Rectal smooth muscle tissue (tissue), 1 donor: ENCODE results near the gene DDHD1.
"Not testable (repeated sequence)": the region's sequence is repeated elsewhere in the genome, so short reads cannot be mapped to it uniquely, and the experiment has no call there.

Experiments used
- H3K27ac ChIP-seq: one replicate; pipeline ENCODE4 v1.7.0; 2013; ENCODE audit warnings: low read depth, low read length, inconsistent platforms
- H3K27me3 ChIP-seq: one replicate; pipeline ENCODE4 v1.7.0; 2013; ENCODE audit warnings: low read length; ENCODE audit not compliant: control insufficient read depth, insufficient read depth
- H3K36me3 ChIP-seq: one replicate; pipeline ENCODE4 v1.7.0; 2013; ENCODE audit warnings: low read length; ENCODE audit not compliant: control insufficient read depth, insufficient read depth
- H3K4me1 ChIP-seq: one replicate; pipeline ENCODE4 v1.7.0; 2013; ENCODE audit warnings: low read length; ENCODE audit not compliant: control insufficient read depth, insufficient read depth
- H3K4me3 ChIP-seq: one replicate; pipeline ENCODE4 v1.7.0; 2013; ENCODE audit warnings: low read length
- H3K9ac ChIP-seq: one replicate; pipeline ENCODE4 v1.7.0; 2013; ENCODE audit warnings: low read length

DDHD1 gene

DNA sequence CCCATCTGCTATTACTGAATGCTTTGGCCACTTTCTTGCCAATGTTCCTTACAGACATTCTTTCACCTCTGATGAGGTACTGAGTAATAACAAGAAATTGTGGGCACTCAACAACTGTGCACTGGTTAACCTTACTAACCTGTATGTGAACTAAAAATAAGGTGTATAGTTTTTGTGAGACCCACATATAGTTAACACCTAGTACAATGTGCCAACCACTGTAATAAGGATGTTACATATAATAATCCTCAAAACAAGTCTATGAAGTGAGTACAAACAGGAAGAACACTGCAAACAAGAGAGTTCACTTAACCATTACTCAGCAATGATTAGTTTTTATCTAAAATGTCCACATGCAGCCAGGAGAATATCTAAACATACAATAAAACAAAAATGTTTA is 4.5 kb downstream of the DDHD1 start:
- Histone ChIP-seq H3K4me3 (no peak overlapping the region), H3K36me3 (peaks cover 2% of the 10 kb centered on the region), H3K4me1 (peaks cover 7% of the 10 kb centered on the region), H3K9ac (no peak overlapping the region), H3K27me3 (no peaks in the 10 kb centered on the region), H3K27ac (no peak overlapping the region)

DNA sequence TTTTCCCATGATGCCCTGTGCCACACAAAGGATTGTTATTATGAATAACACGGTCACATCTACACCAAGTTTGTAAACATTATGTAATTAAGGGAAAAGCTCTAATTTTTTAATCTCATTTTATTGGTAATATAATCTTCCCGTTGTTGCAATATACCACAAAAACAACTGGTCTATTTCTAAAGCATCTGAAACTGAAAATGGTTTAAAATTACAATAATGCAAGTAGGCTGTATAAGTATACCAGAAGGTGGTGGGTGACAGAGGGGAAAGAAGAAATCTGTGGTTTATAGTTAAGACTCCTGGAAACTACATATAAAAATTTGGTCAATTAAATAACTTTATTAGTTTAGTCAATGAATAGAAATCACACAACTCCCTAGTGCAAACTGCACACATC is 5.2 kb downstream of the DDHD1 start:
- Histone ChIP-seq H3K9ac (no peak overlapping the region), H3K27ac (no peak overlapping the region), H3K4me3 (no peak overlapping the region), H3K27me3 (no peaks in the 10 kb centered on the region), H3K4me1 (peaks cover 7% of the 10 kb centered on the region), H3K36me3 (peaks cover 2% of the 10 kb centered on the region)

DNA sequence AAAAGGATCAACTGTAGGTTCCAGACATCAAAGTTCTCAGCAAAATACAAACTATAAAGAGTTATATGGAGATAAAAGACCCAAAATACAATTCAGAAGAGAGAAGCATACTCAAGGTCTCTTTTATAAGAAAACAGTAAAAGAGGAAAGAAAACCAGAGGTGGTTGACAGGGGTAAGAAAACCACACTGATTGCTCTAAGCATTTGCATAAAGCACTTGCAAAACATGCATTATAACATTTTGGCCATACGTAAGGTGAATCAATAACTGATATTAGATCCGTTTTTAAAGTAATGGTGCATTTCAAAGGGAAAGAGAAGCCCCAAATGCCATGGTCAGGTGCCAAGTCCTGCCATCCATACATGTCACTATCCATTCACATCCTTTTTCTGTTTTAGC is 5.9 kb downstream of the DDHD1 start:
- Histone ChIP-seq H3K36me3 (peaks cover 2% of the 10 kb centered on the region), H3K9ac (no peak overlapping the region), H3K4me3 (no peak overlapping the region), H3K27ac (no peak overlapping the region), H3K27me3 (no peaks in the 10 kb centered on the region), H3K4me1 (peaks cover 7% of the 10 kb centered on the region)

DNA sequence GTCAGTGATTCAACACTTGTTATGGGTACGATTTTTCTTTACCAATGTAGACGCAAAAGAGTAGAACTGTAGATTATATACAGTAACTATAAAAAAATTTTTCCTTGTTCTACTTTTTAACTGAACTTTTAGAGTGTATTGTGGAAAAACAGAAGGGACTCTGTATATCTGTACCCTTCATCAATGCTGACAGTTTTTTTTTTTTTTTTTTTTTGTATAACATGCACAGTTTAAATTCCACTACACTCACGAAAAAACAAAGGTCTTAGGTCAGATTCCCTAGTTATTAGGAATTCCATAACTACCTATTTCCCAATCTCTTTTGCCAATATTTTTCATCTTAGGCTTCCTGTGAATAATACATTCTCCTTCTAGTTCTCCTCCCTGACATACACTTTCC is 6.4 kb downstream of the DDHD1 start:
- Histone ChIP-seq H3K27me3 (no peaks in the 10 kb centered on the region), H3K27ac (no peak overlapping the region), H3K36me3 (peaks cover 2% of the 10 kb centered on the region)

DNA sequence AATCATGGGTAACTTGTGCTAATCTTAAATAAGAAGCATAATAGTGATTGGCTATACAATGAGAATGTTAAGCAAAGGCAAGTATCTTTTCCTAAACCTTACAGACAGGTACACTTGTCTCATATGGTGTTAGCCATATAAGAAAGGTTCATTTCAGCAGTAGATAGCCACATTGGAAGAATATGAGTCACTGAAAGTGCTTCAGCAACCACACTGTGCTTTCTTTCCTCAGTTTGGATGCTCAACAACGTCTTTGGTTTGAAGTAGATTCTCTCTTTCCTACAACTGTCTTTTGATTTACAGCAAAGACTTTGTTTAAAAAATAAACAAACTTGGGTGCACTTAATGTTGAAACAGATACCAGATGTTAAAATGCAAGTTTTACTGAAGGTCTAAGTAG is 8.9 kb downstream of the DDHD1 start:
- peaks cover 2% of the 10 kb centered on the region for H3K36me3 ChIP-seq
- H3K27me3 ChIP-seq, result no peaks in the 10 kb centered on the region
- no peak overlapping the region for H3K9ac ChIP-seq
- H3K4me3 ChIP-seq, result no peak overlapping the region
- H3K4me1 ChIP-seq, result no peaks in the 10 kb centered on the region
- H3K27ac ChIP-seq, result no peak overlapping the region

More for the DNA sequence above, 6.4 kb downstream of the DDHD1 start:
- H3K4me3 ChIP-seq, result no peak overlapping the region
- peaks cover 7% of the 10 kb centered on the region for H3K4me1 ChIP-seq
- no peak overlapping the region for H3K9ac ChIP-seq

DNA sequence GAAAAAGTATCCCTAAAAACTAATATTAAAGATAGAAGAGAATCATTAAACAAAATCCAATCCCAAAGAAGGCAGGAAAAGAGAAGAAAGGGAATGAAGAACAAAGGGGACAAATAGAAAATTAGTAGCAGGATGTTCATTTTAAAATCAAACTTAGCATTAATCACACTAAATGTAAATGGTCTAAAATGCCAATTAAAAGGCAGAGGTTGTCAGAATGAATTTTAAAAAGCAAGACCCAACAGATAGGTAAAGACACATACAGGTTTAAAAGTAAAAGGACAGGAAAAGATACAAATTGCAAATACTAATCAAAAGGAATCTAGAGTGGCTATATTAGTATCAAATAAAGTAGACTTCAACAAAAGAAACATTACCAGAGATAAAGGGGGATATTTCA is 12.5 kb downstream of the DDHD1 start:
- H3K4me1 ChIP-seq, result no peaks in the 10 kb centered on the region
- H3K4me3 ChIP-seq, result no peak overlapping the region
- H3K36me3 ChIP-seq, result no peaks in the 10 kb centered on the region
- no peaks in the 10 kb centered on the region for H3K27me3 ChIP-seq
- no peak overlapping the region for H3K9ac ChIP-seq
- H3K27ac ChIP-seq, result no peak overlapping the region

DNA sequence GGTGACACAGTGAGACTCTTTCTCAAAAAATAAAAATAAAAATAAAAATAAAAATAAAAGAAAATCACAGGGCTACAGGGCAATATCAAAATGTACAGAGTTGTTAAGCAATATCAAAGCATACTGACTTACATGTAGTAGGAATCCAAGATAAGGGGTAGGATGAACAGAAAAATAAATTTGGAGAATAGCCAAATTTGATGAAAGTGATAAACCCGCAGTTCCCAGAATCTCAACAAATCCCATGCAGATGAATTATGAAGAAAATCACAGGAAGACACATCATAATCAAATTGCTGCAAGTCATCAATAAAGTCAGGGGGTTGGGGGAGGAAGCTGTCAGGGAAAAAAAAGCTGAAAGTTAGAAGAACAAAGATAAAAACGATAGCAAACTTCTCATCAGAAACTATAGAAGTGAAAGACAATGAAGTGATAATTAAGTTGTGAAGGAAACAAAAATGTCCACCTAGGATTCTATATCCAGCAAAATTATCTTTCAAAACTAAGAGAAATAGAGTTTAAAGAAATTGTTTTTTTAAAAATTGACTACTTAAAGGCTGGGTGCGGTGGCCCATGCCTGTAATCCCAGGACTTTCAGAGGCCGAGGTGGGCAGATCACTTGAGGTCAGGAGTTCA is 15.4 kb downstream of the DDHD1 start:
- Histone ChIP-seq H3K36me3 (no peaks in the 10 kb centered on the region), H3K4me3 (no peak overlapping the region), H3K27me3 (no peaks in the 10 kb centered on the region), H3K9ac (no peak overlapping the region), H3K4me1 (no peaks in the 10 kb centered on the region), H3K27ac (no peak overlapping the region)

DNA sequence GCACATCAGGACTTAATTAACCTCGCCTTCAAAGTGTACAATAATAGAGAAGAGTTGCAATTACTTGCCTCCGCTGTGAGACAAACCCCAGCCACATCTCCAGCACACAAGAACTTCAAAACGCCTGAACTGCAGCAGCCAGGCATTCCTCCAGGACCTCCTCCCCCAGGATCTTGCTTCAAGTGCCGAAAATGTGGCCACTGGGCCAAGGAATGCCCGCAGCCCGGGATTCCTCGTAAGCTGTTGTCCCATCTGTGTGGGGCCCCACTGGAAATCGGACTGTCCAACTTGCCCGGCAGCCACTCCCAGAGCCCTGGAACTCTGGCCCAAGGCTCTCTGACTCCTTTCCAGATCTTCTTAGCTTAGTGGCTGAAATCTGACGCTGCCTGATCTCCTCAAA is 22.6 kb downstream of the DDHD1 start:
- not testable (repeated sequence) for H3K27ac ChIP-seq, H3K27me3 ChIP-seq, H3K4me3 ChIP-seq, H3K36me3 ChIP-seq, H3K4me1 ChIP-seq, H3K9ac ChIP-seq

DNA sequence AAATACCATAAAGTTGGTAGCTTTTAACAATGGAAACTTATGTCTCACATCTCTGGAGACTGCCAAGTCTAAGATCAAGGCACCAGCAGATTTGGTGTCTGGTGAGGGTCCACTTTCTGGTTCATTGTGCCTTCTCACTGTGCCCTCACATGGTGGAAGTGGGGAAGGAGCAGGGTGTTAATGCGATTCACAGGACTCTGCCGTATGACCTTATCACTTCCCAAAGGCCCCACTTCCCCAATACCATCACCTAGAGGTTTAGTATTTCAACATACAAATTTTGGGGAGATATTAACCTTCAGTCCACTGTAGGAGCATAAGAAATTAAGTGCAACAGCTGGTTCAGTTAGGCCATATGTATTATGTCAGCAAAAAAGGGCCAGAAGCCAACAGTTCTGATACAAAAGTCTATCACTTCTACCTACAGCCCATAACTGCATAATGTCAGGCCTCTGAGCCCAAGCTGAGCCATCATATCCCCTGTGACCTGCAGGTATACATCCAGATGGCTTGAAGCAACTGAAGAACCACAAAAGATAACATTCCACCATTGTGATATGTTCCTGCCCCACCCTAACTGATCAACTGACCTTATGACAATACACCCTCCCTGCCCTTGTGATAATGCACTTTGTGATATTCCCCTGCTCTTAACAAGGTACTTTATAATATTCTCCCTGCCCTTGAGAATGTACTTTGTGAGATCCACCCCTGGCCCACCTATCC is 24.7 kb downstream of the DDHD1 start:
- no peak overlapping the region for H3K27ac ChIP-seq
- H3K27me3 ChIP-seq, result no peaks in the 10 kb centered on the region
- no peak overlapping the region for H3K4me3 ChIP-seq
- H3K4me1 ChIP-seq, result no peaks in the 10 kb centered on the region
- H3K9ac ChIP-seq, result no peak overlapping the region
- H3K36me3 ChIP-seq, result no peaks in the 10 kb centered on the region

DNA sequence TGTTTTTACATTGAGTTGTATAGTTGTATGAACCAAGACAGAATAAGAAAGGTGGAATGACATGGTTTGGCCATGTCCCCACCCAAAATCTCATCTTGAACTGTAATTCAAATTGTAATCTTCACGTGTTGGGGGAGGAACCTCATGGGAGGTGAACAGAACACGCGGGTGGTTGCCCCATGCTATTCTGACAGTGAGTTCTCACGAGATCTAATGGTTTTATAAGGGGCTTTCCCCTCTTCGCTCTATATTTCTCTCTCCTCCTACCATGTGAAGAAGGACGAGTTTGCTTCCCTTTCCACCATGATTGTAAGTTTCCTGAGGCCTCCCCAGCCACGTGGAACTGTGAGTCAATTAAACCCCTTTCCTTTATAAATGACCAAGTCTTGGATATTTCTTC is 25.3 kb downstream of the DDHD1 start:
- Histone ChIP-seq H3K36me3 (no peaks in the 10 kb centered on the region), H3K27me3 (no peaks in the 10 kb centered on the region), H3K4me3 (no peak overlapping the region), H3K9ac (no peak overlapping the region), H3K4me1 (no peaks in the 10 kb centered on the region), H3K27ac (no peak overlapping the region)

DNA sequence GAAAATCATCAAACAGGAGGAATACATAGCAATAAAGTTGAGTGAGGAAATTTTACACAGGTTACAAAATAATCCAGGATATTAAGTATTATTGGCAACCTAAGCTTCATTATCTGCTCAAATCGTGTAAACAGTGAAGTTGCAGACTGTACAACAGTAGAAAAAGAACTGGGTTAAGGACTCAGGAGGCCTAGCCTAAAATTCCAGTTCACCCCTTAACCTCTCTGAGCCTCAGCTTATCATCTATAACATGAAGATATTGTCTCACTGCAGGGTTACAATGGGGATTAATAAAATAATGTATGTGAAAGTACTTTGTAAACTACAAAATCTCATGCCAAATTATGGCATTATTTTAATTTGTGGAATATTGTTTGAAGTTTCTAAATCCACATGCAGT is 26.0 kb downstream of the DDHD1 start:
- H3K27ac ChIP-seq, result no peak overlapping the region
- no peaks in the 10 kb centered on the region for H3K27me3 ChIP-seq
- no peak overlapping the region for H3K9ac ChIP-seq
- H3K4me1 ChIP-seq, result no peaks in the 10 kb centered on the region
- no peak overlapping the region for H3K4me3 ChIP-seq
- no peaks in the 10 kb centered on the region for H3K36me3 ChIP-seq

DNA sequence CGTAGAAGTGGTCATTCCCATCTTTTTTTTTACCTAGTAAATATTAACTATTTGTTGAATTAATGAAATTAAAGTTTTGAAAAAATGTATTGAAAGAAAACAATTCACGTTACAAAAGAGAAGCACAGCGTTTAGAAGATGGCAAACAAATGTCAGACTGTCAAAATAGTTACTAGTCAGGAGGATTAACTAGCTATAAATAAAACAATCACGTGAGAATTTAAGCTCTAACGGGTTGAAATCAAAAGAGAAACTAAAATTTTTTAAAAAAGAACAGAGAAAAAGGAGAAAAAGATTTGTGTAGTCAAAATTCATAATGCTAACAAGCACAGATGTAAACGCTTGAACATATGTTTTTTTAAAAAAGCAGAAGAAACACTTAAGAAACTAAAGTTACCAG is 26.4 kb downstream of the DDHD1 start:
- no peaks in the 10 kb centered on the region for H3K4me1 ChIP-seq
- H3K36me3 ChIP-seq, result no peaks in the 10 kb centered on the region
- no peak overlapping the region for H3K4me3 ChIP-seq
- no peaks in the 10 kb centered on the region for H3K27me3 ChIP-seq
- no peak overlapping the region for H3K9ac ChIP-seq
- no peak overlapping the region for H3K27ac ChIP-seq

DNA sequence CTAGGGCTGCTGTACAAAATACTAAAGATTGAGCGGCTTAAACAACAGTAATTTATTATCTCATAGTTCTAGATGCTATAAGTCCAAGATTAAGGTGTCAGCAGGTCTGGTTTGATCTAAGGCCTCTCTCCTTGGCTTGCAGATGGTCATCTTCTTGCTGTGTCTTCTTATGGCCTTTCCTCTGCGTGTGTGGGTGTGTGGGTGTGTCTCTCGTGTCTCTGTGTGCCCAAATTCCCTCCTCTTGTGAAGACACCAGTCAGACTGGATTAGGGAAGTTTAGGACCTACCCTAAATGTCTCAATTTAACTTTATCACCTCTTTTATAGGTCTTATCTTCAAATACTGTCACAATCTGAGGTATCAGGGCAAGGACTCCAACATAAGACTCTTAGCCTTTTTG is 28.3 kb downstream of the DDHD1 start:
- no peak overlapping the region for H3K9ac ChIP-seq
- no peak overlapping the region for H3K4me3 ChIP-seq
- H3K27ac ChIP-seq, result no peak overlapping the region
- H3K27me3 ChIP-seq, result no peaks in the 10 kb centered on the region
- no peaks in the 10 kb centered on the region for H3K36me3 ChIP-seq
- H3K4me1 ChIP-seq, result no peaks in the 10 kb centered on the region
